ENCODE measurements around the gene FAM210B. TPM values are rescaled to one million over a fixed set of nuclear protein-coding genes. Genes with fewer than 3 reads are reported as not detected.

FAM210B gene
- total and polyA plus RNA-seq, 10 of the 15 experiments (the other 5 are each of a cell fraction or from before 2014, with no cell fraction given) = 0.13 to 1.4 (median 0.68) TPM

Other genes with a start within 250 kb of the FAM210B start
- gene MC3R, start 110.2 kb upstream of the FAM210B start, total RNA-seq (2014; rRNA removed) = not detected in 2 replicates
- gene MC3R, start 110.2 kb upstream of the FAM210B start, total RNA-seq (2014; rRNA removed; fragmentation: Illumina TruSeq; extraction: Trizol) = not detected in 2 replicates
- not detected in 2 replicates for gene MC3R, start 110.2 kb upstream of the FAM210B start, total RNA-seq (2021)
- gene MC3R, start 110.2 kb upstream of the FAM210B start, polyA plus RNA-seq (2011; rRNA removed) = not detected in 2 replicates
- gene MC3R, start 110.2 kb upstream of the FAM210B start, polyA plus RNA-seq (2014; fragmentation: Illumina TruSeq; extraction: Trizol) = not detected in 2 replicates
- gene MC3R, start 110.2 kb upstream of the FAM210B start, polyA plus RNA-seq (2014; fragmentation: Nextera tagmentation; extraction: Ambion mirVana) = not detected
- not detected in 2 replicates for gene MC3R, start 110.2 kb upstream of the FAM210B start, polyA plus RNA-seq (2014; rRNA removed)
- gene MC3R, start 110.2 kb upstream of the FAM210B start, polyA plus RNA-seq (2016; fragmentation: Nextera tagmentation; extraction: Ambion mirVana) = not detected
- 57.3 and 63.1 TPM in 2 replicates for gene AURKA, start 33.2 kb downstream of the FAM210B start, total RNA-seq (2014; rRNA removed)
- gene AURKA, start 33.2 kb downstream of the FAM210B start, total RNA-seq (2014; rRNA removed; fragmentation: Illumina TruSeq; extraction: Trizol) = 67.9 and 71.6 TPM in 2 replicates
- 59.4 and 61.2 TPM in 2 replicates for gene AURKA, start 33.2 kb downstream of the FAM210B start, total RNA-seq (2021)
- 87.6 and 108 TPM in 2 replicates for gene AURKA, start 33.2 kb downstream of the FAM210B start, polyA plus RNA-seq (2011; rRNA removed)
- gene AURKA, start 33.2 kb downstream of the FAM210B start, polyA plus RNA-seq (2014; fragmentation: Illumina TruSeq; extraction: Trizol) = 98.7 and 113 TPM in 2 replicates
- gene AURKA, start 33.2 kb downstream of the FAM210B start, polyA plus RNA-seq (2014; fragmentation: Nextera tagmentation; extraction: Ambion mirVana) = 10 to 100 TPM; 70.9 to 75.2 TPM
- 58.3 and 60.8 TPM in 2 replicates for gene AURKA, start 33.2 kb downstream of the FAM210B start, polyA plus RNA-seq (2014; rRNA removed)
- gene AURKA, start 33.2 kb downstream of the FAM210B start, polyA plus RNA-seq (2016; fragmentation: Nextera tagmentation; extraction: Ambion mirVana) = 100 to 1,000 TPM; 120 to 122 TPM
- gene CSTF1, start 33.7 kb downstream of the FAM210B start, total RNA-seq (2014; rRNA removed) = 41.9 and 42.7 TPM in 2 replicates
- gene CSTF1, start 33.7 kb downstream of the FAM210B start, total RNA-seq (2014; rRNA removed; fragmentation: Illumina TruSeq; extraction: Trizol) = 42.5 and 45.8 TPM in 2 replicates
- gene CSTF1, start 33.7 kb downstream of the FAM210B start, total RNA-seq (2021) = 39.7 and 41.8 TPM in 2 replicates
- 81.4 and 89.1 TPM in 2 replicates for gene CSTF1, start 33.7 kb downstream of the FAM210B start, polyA plus RNA-seq (2011; rRNA removed)
- gene CSTF1, start 33.7 kb downstream of the FAM210B start, polyA plus RNA-seq (2014; fragmentation: Illumina TruSeq; extraction: Trizol) = 56.2 and 57.8 TPM in 2 replicates
- 10 to 100 TPM; 63.3 to 66.0 TPM for gene CSTF1, start 33.7 kb downstream of the FAM210B start, polyA plus RNA-seq (2014; fragmentation: Nextera tagmentation; extraction: Ambion mirVana)
- gene CSTF1, start 33.7 kb downstream of the FAM210B start, polyA plus RNA-seq (2014; rRNA removed) = 44.9 and 47.2 TPM in 2 replicates
- gene CSTF1, start 33.7 kb downstream of the FAM210B start, polyA plus RNA-seq (2016; fragmentation: Nextera tagmentation; extraction: Ambion mirVana) = 10 to 100 TPM; 43.3 to 54.5 TPM
- 0.06 and 0.11 TPM in 2 replicates for gene CASS4, start 53.3 kb downstream of the FAM210B start, total RNA-seq (2014; rRNA removed)
- 0.09 and 0.14 TPM in 2 replicates for gene CASS4, start 53.3 kb downstream of the FAM210B start, total RNA-seq (2014; rRNA removed; fragmentation: Illumina TruSeq; extraction: Trizol)
- gene CASS4, start 53.3 kb downstream of the FAM210B start, total RNA-seq (2021) = 0.19 and 0.21 TPM in 2 replicates
- gene CASS4, start 53.3 kb downstream of the FAM210B start, polyA plus RNA-seq (2011; rRNA removed) = 0.10 and 0.11 TPM in 2 replicates
- gene CASS4, start 53.3 kb downstream of the FAM210B start, polyA plus RNA-seq (2014; fragmentation: Illumina TruSeq; extraction: Trizol) = 0.13 and 0.21 TPM in 2 replicates
- gene CASS4, start 53.3 kb downstream of the FAM210B start, polyA plus RNA-seq (2014; fragmentation: Nextera tagmentation; extraction: Ambion mirVana) = under 1 TPM; 0.04 to 0.11 TPM
- gene CASS4, start 53.3 kb downstream of the FAM210B start, polyA plus RNA-seq (2014; rRNA removed) = 0.04 and 0.24 TPM in 2 replicates
- under 1 TPM in 1 of 2 experiments, not detected in 1; 0.05 TPM for gene CASS4, start 53.3 kb downstream of the FAM210B start, polyA plus RNA-seq (2016; fragmentation: Nextera tagmentation; extraction: Ambion mirVana)
- gene RTF2, start 109.7 kb downstream of the FAM210B start, total RNA-seq (2014; rRNA removed) = 71.2 and 73.9 TPM in 2 replicates
- 65.1 and 66.2 TPM in 2 replicates for gene RTF2, start 109.7 kb downstream of the FAM210B start, total RNA-seq (2014; rRNA removed; fragmentation: Illumina TruSeq; extraction: Trizol)
- gene RTF2, start 109.7 kb downstream of the FAM210B start, total RNA-seq (2021) = 77.0 and 77.7 TPM in 2 replicates
- 86.5 and 100 TPM in 2 replicates for gene RTF2, start 109.7 kb downstream of the FAM210B start, polyA plus RNA-seq (2011; rRNA removed)
- gene RTF2, start 109.7 kb downstream of the FAM210B start, polyA plus RNA-seq (2014; fragmentation: Illumina TruSeq; extraction: Trizol) = 61.5 and 79.2 TPM in 2 replicates
- 100 to 1,000 TPM in 1 of 2 experiments, 10 to 100 TPM in 1; 99.3 to 133 TPM for gene RTF2, start 109.7 kb downstream of the FAM210B start, polyA plus RNA-seq (2014; fragmentation: Nextera tagmentation; extraction: Ambion mirVana)
- 69.1 and 71.4 TPM in 2 replicates for gene RTF2, start 109.7 kb downstream of the FAM210B start, polyA plus RNA-seq (2014; rRNA removed)
- 100 to 1,000 TPM; 124 TPM for gene RTF2, start 109.7 kb downstream of the FAM210B start, polyA plus RNA-seq (2016; fragmentation: Nextera tagmentation; extraction: Ambion mirVana)
- gene FAM209A, start 165.8 kb downstream of the FAM210B start, total RNA-seq (2014; rRNA removed) = 0.44 TPM in 1 of 2 replicates, not detected in the other
- gene FAM209A, start 165.8 kb downstream of the FAM210B start, total RNA-seq (2014; rRNA removed; fragmentation: Illumina TruSeq; extraction: Trizol) = 0.31 and 0.37 TPM in 2 replicates
- 0.41 TPM in 1 of 2 replicates, not detected in the other for gene FAM209A, start 165.8 kb downstream of the FAM210B start, total RNA-seq (2021)
- gene FAM209A, start 165.8 kb downstream of the FAM210B start, polyA plus RNA-seq (2011; rRNA removed) = 0.27 and 0.32 TPM in 2 replicates
- 0.51 TPM in 1 of 2 replicates, not detected in the other for gene FAM209A, start 165.8 kb downstream of the FAM210B start, polyA plus RNA-seq (2014; fragmentation: Illumina TruSeq; extraction: Trizol)
- under 1 TPM in 1 of 2 experiments, not detected in 1; 0.11 TPM for gene FAM209A, start 165.8 kb downstream of the FAM210B start, polyA plus RNA-seq (2014; fragmentation: Nextera tagmentation; extraction: Ambion mirVana)
- gene FAM209A, start 165.8 kb downstream of the FAM210B start, polyA plus RNA-seq (2014; rRNA removed) = 0.15 and 0.33 TPM in 2 replicates
- gene FAM209A, start 165.8 kb downstream of the FAM210B start, polyA plus RNA-seq (2016; fragmentation: Nextera tagmentation; extraction: Ambion mirVana) = not detected
- 1.3 TPM in 1 of 2 replicates, not detected in the other for gene FAM209B, start 174.3 kb downstream of the FAM210B start, total RNA-seq (2014; rRNA removed)
- gene FAM209B, start 174.3 kb downstream of the FAM210B start, total RNA-seq (2014; rRNA removed; fragmentation: Illumina TruSeq; extraction: Trizol) = 0.22 and 0.28 TPM in 2 replicates
- 0.44 TPM in 1 of 2 replicates, not detected in the other for gene FAM209B, start 174.3 kb downstream of the FAM210B start, total RNA-seq (2021)
- gene FAM209B, start 174.3 kb downstream of the FAM210B start, polyA plus RNA-seq (2011; rRNA removed) = 0.27 and 0.38 TPM in 2 replicates
- gene FAM209B, start 174.3 kb downstream of the FAM210B start, polyA plus RNA-seq (2014; fragmentation: Illumina TruSeq; extraction: Trizol) = 0.38 TPM in 1 of 2 replicates, not detected in the other
- gene FAM209B, start 174.3 kb downstream of the FAM210B start, polyA plus RNA-seq (2014; fragmentation: Nextera tagmentation; extraction: Ambion mirVana) = under 1 TPM; 0.61 to 0.77 TPM
- not detected in 2 replicates for gene FAM209B, start 174.3 kb downstream of the FAM210B start, polyA plus RNA-seq (2014; rRNA removed)
- gene FAM209B, start 174.3 kb downstream of the FAM210B start, polyA plus RNA-seq (2016; fragmentation: Nextera tagmentation; extraction: Ambion mirVana) = under 1 TPM; 0.32 to 0.55 TPM